Lower leg skin (tissue), 3 donors: ENCODE results near the gene TMEM117.

Experiments used
- CTCF ChIP-seq, 3 donors: fragments of 450-650 bp; IDR thresholded peaks; one replicate each; pipeline ENCODE4 v1.5.1; 2016; ENCODE audit warnings: antibody characterized with exemption in 3 of 3, mild to moderate bottlenecking in 3 of 3, moderate library complexity in 2 of 3
- POLR2A ChIP-seq, 2 donors: fragments of 450-650 bp; IDR thresholded peaks; one replicate each; pipeline ENCODE4 v1.6.1; 2016 to 2017; ENCODE audit warnings: antibody characterized with exemption in 2 of 2, mild to moderate bottlenecking in 1 of 2, moderate library complexity in 1 of 2

GRCh38 chr12:44389896-44390295, 554.0 kb downstream of the TMEM117 start:
- no peak for TF ChIP-seq CTCF (IDR thresholded peaks at IDR 0.05)
- no peak for TF ChIP-seq POLR2A (IDR thresholded peaks at IDR 0.05)
